NCI-H128 (cell line): ENCODE results near the gene NELFA.

ENCODE experiments used
- DNase-seq: peaks from one replicate; lab custom pipeline; 2025; ENCODE audit not compliant: unreplicated experiment; lab: John Stamatoyannopoulos, UW

NELFA gene

DNA sequence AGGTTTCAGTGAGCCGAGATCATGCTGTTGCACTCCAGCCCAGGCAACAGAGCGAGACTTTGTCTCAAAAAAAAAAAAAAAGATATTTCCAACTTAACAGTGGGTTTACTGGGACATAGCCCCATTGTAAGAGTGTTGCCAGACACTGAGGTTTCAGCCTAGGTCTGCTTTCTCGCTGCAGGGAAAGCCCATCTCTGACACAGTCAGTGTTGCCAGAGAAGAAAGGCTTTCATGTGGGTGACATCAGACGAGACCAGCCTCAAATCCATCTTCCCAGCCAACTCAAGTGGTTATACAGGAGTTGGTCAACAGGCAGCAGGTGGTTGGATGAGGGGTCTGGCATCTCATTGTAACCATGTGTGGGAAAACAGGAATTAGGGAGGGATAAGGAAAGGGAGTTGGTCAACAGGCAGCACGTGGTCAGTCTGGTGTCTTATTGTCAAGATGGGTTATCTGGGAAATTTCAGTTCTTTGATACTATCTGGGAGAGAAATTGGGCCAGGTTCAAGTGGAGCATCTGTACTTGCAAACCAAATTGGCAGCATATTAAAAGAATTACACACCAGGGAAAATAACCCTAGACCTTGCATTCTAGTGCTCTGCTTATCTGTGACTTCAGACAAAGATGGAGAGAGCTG, 41.1 kb downstream of the NELFA start:
- no peak for DNase-seq

DNA sequence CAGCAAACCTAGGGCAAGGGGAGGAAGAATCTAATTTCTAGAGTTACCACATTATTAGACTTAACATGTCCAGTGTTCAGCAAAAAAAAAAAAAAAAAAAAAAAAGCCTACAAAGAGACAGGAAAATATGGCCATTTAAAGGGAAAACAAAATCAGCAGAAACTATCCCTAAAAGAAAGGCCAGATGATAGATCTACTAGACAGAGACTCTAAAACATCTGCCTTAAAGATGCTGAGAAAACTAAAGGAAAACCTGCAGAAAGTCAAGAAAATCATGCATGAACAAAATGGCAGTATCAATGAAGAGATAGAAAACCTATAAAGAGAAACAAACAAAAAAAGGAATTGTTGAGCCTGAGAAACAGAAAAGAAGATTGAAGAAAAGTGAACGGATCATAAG, 43.8 kb downstream of the NELFA start:
- DNase-seq, result no peak

DNA sequence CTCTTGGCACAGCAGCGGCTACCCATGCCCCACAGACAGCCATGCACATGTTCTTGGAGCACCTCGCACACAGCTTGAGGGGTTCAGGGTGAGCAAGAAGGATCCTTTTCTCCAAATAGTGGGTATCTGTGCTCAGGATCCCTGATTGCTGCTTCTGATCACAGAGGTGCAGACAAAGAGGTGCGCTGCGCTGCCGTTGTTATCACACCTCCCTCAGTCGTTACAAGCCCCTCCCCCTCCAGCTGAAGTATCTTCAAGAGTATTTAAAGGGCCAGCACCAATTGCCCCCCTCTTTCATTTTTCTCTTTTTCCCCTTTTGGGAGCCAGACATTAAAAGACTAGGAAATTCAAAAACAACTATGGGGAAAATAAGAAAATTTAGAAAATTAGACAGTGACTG, 44.3 kb downstream of the NELFA start:
- DNase-seq, result no peak

DNA sequence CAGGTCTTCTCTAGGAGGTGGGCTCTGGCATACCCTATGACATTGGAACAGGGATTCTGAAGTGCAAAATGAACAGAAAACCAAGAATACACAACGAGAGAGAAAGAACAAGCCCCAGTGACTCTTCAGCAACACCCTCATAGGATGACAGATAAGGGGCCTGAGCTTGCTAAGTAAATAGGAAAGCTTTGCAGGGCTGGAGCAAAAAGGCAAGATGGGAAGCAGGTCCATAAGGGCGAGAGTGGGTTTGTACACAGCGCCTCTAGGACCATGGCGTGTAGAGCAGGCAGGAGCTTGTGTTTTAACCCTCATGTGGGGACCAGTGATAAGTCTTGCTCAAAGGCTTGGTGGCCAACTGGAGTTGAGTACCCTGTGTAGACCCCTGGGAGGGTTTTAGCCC, 45.8 kb downstream of the NELFA start:
- DNase-seq, result no peak

DNA sequence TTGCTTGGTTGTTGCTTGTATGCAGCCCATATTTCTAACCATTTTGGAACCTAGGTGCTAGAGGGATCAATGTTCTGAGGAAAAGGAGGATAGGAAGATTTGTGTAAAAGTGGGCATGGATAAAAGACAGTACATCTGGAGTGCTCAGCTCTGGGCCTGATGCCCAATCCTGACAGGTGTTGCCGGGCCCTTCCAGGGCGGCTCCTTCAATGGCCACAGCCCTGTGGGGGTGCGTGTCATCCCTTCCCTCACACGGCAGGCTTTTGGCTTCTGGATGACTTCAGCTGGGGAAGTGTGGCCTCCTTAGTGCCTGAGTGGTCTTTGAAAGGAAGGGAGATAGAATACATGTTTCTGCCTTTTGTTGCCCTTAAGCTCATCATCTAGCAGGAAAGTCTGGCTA, 47.2 kb downstream of the NELFA start:
- no peak for DNase-seq

- DNase-seq, result no peak
Observed at GRCh38 chr4:1961038-1961437, 47.7 kb downstream of the NELFA start.

- no peak for DNase-seq
Observed at GRCh38 chr4:1960170-1960825, 48.5 kb downstream of the NELFA start.

GRCh38 chr4:1959104-1959384, 49.7 kb downstream of the NELFA start:
- no peak for DNase-seq

GRCh38 chr4:1958276-1959103, 50.3 kb downstream of the NELFA start:
- DNase-seq, result no peak

DNA sequence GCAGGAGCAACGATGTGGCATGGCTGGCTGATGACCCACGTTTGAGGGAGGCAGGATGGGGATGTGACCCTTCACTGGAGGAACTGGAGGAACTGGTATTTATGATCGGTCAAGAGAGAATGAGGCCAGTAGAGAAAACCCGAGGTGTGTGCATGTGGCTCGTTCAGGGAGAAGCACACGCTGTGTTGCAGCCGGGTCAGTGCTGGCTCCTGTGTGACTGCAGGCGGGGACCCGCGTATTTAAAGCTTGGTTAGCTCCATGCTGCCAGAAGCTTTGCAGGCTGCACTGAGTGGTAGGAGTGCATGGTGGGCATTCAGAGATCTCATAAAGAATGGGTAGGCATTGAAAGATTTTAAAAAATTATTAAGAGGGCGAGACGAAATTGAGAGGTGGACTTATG, 52.1 kb downstream of the NELFA start:
- no peak for DNase-seq

DNA sequence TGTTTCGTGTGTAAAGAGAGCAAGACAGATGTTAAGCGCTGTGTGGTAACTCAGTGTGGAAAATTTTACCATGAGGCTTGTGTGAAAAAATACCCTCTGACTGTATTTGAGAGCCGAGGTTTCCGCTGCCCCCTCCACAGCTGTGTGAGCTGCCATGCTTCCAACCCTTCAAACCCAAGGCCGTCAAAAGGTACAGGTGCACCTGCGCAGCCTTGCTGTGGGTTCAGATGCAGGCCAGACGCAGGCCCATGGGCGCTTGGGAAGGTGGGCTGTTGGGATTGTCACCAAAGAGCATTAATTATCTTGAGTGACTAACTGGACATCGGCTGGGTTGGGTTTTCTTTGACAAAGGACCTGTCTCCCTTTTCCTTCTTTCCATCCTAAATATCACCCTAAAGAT, 55.4 kb downstream of the NELFA start:
- no peak for DNase-seq

- no peak for DNase-seq
Observed at GRCh38 chr4:1952719-1953118, 56.1 kb downstream of the NELFA start.

DNA sequence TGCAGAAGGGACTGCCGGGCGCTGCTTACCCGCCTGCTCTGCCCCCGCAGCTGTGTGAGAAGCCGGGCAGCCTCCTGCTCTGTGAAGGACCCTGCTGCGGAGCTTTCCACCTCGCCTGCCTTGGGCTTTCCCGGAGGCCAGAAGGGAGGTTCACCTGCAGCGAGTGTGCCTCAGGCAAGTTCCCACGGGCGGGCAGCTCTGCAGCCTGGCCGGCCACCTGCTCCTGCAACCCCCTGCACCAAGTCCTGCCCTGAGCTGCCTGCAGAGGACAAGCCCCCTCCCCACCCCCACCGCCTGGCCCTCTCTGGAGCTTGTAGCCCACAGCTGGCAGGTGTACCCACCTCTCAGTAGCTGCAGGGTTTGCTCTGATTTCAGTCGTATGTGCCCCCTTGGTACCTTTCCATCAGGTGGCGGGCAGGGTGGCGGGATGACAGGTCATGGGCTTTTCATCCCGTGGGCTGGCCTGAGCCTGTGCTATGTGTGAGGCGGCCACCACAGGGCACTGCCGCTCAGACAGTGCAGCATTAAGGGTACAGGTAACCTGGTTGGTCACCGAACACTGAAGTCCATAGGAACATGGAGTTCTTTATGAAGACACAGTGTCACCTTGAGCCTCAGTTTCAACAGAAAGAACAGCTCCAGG, 56.6 kb downstream of the NELFA start:
- no peak for DNase-seq

GRCh38 chr4:1950369-1950768, 58.4 kb downstream of the NELFA start:
- no peak for DNase-seq

- no peak for DNase-seq
Observed at GRCh38 chr4:1948892-1949436, 59.8 kb downstream of the NELFA start.

DNA sequence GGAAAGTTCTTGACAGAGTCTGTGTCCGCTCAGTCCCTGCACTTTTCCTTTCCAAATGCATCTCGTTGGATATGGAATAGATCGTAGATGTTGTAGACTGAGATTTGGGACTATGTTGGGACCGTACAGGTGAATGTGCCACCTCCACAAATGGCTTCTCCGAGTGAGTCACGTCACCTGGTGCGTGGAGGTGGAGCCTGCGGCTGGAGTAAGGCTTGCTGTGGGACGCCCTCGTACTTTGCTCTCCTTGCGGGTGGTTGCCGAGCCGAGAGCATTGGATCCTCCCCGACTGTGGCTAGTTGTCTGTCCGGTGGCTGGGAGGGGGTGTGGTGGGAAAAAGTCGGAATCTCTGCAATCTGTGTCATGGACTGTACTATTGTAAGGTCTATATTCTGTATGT, 60.5 kb downstream of the NELFA start:
- no peak for DNase-seq

GRCh38 chr4:1945912-1946311, 62.9 kb downstream of the NELFA start:
- no peak for DNase-seq

- DNase-seq, result no peak
Observed at GRCh38 chr4:1945124-1945895, 63.5 kb downstream of the NELFA start.

DNA sequence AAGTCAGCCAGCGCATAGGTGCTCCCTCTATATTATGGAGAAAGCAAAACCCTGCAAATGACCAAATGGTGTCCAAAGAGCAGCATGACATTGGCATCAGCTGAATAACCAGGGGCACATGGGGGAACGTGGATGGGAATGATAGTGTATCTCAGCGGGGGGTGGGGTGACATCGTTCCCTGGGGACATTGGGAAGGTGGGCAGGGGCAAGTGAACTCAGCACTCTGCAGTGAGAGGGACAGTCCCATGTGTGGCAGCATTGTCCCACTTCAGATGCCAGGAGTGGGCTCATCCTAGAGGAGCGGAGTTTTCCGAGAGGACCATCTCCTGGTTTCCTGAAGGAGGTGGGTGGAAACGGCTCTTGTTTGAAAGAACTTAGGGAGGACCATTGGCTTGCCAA, 64.8 kb downstream of the NELFA start:
- no peak for DNase-seq

GRCh38 chr4:1940566-1940965, 68.2 kb downstream of the NELFA start:
- no peak for DNase-seq
